Stimulated activated naive B cell treated with anti-CD40 and anti-IgM and Interleukin-4, amounts not matched to agents 10 μg/mL and 1 μg/mL and 100 μg/mL, for 72 hours (primary cell): ENCODE results near the gene EGFR.

Source experiments
- ATAC-seq, 2 donors: fragments of 150-1000 bp; cut with Tn5 transposase; replicated peaks; 2 replicates each; pipeline ENCODE4 v1.10.0; 2021; ENCODE audit warnings: moderate library complexity in 1 of 2
- DNase-seq: peaks from one replicate; pipeline ENCODE4 v3.0.0; 2021
- H3K27ac Mint-ChIP-seq: one replicate; pipeline ENCODE4 v1.8.0; 2022; ENCODE audit warnings: mild to moderate bottlenecking, mixed read lengths
- H3K27me3 Mint-ChIP-seq, 2 donors: one replicate each; pipeline ENCODE4 v1.8.0; 2022; ENCODE audit warnings: mixed read lengths in 2 of 2
- H3K36me3 Mint-ChIP-seq, 2 donors: one replicate each; pipeline ENCODE4 v1.8.0; 2022; ENCODE audit warnings: mixed read lengths in 2 of 2, mild to moderate bottlenecking in 1 of 2
- H3K4me1 Mint-ChIP-seq, 2 donors: one replicate each; pipeline ENCODE4 v1.8.0; 2022; ENCODE audit warnings: mixed read lengths in 2 of 2, mild to moderate bottlenecking in 1 of 2
- H3K4me3 Mint-ChIP-seq, 2 donors: one replicate each; pipeline ENCODE4 v1.8.0; 2022; ENCODE audit warnings: mild to moderate bottlenecking in 2 of 2, mixed read lengths in 2 of 2, moderate library complexity in 1 of 2
- H3K9me3 Mint-ChIP-seq, 2 donors: one replicate each; pipeline ENCODE4 v1.8.0; 2022; ENCODE audit warnings: mixed read lengths in 2 of 2, mild to moderate bottlenecking in 1 of 2

Gene EGFR

GRCh38 chr7:55140941-55141278 is 122.1 kb downstream of the EGFR start:
- Mint-ChIP-seq H3K27me3 (peaks cover 12 to 14% of the 10 kb centered on the region in 2 donors), H3K36me3 (peaks cover 0 to 3% of the 10 kb centered on the region in 2 donors), H3K9me3 (peaks cover 4 to 5% of the 10 kb centered on the region in 2 donors), H3K4me1 (peaks cover 1 to 5% of the 10 kb centered on the region in 2 donors), H3K27ac (no peak overlapping the region), H3K4me3 (no peak overlapping the region)
- ATAC-seq (peak; percentile 52 to 58), DNase-seq (no peak)

DNA sequence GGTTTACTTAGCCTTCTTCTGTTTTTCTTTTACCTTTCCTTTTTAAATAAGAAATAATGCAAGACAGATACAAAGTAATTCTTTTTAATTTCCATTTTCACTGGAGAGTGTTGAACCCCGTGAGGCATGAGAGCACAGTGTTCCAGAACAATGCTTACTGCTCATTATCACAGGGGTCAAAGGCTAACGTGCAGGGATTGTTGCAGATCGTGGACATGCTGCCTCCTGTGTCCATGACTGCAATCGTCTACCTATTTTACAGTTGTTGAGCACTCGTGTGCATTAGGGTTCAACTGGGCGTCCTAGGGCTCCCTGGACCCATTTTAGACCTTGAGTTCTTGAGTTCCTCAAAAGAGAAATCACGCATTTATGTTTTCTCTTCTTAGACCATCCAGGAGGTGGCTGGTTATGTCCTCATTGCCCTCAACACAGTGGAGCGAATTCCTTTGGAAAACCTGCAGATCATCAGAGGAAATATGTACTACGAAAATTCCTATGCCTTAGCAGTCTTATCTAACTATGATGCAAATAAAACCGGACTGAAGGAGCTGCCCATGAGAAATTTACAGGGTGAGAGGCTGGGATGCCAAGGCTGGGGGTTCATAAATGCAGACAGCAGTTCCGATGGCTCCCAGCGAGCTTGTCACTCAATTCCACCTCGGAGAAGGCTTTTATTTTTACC is 124.2 kb downstream of the EGFR start:
- peaks cover 1 to 5% of the 10 kb centered on the region in 2 donors for H3K4me1 Mint-ChIP-seq
- ATAC-seq (no peak), DNase-seq (no peak)
- H3K4me3 Mint-ChIP-seq, result no peak overlapping the region
- peaks cover 14 to 17% of the 10 kb centered on the region in 2 donors for H3K27me3 Mint-ChIP-seq
- no peak overlapping the region for H3K27ac Mint-ChIP-seq
- peaks cover 0 to 3% of the 10 kb centered on the region in 2 donors for H3K36me3 Mint-ChIP-seq
- peaks cover 5 to 8% of the 10 kb centered on the region in 2 donors for H3K9me3 Mint-ChIP-seq

- no peak for ATAC-seq
- Mint-ChIP-seq H3K27ac (no peak overlapping the region), H3K9me3 (peaks cover 0 to 4% of the 10 kb centered on the region in 2 donors), H3K36me3 (no peaks in the 10 kb centered on the region), H3K4me3 (no peak overlapping the region), H3K27me3 (peaks cover 12 to 14% of the 10 kb centered on the region in 2 donors), H3K4me1 (peaks cover 1 to 5% of the 10 kb centered on the region in 2 donors)
- no peak for DNase-seq
Observed at GRCh38 chr7:55144333-55145317, 125.8 kb downstream of the EGFR start.

GRCh38 chr7:55145606-55146005 is 126.8 kb downstream of the EGFR start:
- DNase-seq (no peak), ATAC-seq (no peak)
- H3K27me3 Mint-ChIP-seq, result peaks cover 12 to 14% of the 10 kb centered on the region in 2 donors
- peaks cover 1 to 4% of the 10 kb centered on the region in 2 donors for H3K4me1 Mint-ChIP-seq
- no peak overlapping the region for H3K4me3 Mint-ChIP-seq
- H3K27ac Mint-ChIP-seq, result no peak overlapping the region
- H3K36me3 Mint-ChIP-seq, result no peaks in the 10 kb centered on the region
- H3K9me3 Mint-ChIP-seq, result peaks cover 0 to 4% of the 10 kb centered on the region in 2 donors

DNA sequence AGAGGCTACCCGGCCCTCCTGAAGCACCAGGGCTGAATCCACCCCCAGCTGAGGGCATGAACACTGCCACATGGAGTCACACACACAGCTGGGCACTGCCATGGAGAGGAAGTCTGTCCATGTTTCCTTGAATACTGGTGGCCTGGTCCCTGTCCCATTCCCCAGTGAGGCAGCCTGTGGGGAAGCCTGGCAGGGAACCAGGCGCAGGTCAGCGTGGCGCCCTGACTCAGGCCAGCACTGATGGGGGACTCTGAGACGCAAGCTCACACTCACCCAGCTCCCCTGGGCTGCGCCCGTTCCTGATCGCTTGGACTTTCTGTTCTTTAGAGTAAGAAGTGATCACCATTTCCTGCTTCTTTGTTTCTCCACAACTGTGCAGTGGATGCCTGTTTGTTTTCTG is 128.3 kb downstream of the EGFR start:
- DNase-seq (no peak), ATAC-seq (no peak)
- Mint-ChIP-seq H3K4me3 (no peak overlapping the region), H3K27me3 (peaks cover 12 to 14% of the 10 kb centered on the region in 2 donors), H3K27ac (no peak overlapping the region), H3K36me3 (no peaks in the 10 kb centered on the region), H3K9me3 (peaks cover 0 to 4% of the 10 kb centered on the region in 2 donors), H3K4me1 (no peaks in the 10 kb centered on the region)

DNA sequence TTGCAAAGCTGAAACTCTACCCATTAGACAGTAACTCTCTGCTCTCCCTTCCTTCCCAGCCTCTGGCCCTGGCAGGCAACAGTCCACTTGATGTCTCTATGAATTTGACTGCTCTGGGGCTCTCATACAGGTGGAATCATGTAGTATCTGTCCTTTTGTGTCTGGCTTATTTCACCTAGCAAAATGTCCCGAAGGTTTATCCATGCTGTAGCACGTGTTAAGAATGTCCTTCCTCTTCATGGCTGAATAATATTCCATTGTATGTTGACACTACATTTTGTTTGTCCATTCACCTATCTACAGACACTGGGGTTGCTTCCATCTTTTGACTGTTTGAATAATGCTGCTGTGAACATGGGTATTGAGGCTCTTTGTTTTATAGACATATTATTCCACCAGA is 128.9 kb downstream of the EGFR start:
- Mint-ChIP-seq H3K27ac (no peak overlapping the region), H3K4me1 (no peaks in the 10 kb centered on the region), H3K36me3 (no peaks in the 10 kb centered on the region), H3K9me3 (peaks cover 0 to 4% of the 10 kb centered on the region in 2 donors), H3K4me3 (no peak overlapping the region), H3K27me3 (peaks cover 12 to 14% of the 10 kb centered on the region in 2 donors)
- no peak for ATAC-seq
- no peak for DNase-seq

DNA sequence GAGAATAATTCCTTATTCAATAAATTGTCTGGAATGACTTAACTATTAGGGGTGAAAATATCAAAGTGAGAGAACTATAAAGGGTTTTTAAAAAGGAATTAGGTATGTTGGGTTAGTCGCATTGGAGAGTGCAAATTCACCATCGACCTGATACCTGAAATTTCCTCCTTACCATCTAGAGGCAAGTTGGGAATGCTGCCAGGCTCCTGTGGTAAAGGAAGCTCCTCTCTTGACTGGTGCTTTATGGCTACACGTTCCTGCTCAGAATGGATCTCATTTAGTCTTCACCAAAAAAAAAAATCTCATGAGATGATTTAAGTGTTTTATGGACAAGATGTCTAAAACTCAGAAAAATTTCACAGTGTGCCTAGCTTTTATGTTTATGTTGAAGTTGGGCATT is 129.8 kb downstream of the EGFR start:
- Mint-ChIP-seq H3K36me3 (no peaks in the 10 kb centered on the region), H3K4me3 (no peak overlapping the region)
- no peak for ATAC-seq

GRCh38 chr7:55149001-55149400 is 130.2 kb downstream of the EGFR start:
- H3K27ac Mint-ChIP-seq, result no peak overlapping the region

More for the DNA sequence above, 129.8 kb downstream of the EGFR start:
- peaks cover 0 to 4% of the 10 kb centered on the region in 2 donors for H3K9me3 Mint-ChIP-seq
- H3K4me1 Mint-ChIP-seq, result no peaks in the 10 kb centered on the region
- DNase-seq, result no peak
- no peak overlapping the region for H3K27ac Mint-ChIP-seq
- peaks cover 6 to 12% of the 10 kb centered on the region in 2 donors for H3K27me3 Mint-ChIP-seq

GRCh38 chr7:55150166-55150565 is 131.3 kb downstream of the EGFR start:
- Mint-ChIP-seq H3K4me1 (no peaks in the 10 kb centered on the region), H3K9me3 (peaks cover 0 to 4% of the 10 kb centered on the region in 2 donors), H3K27ac (no peak overlapping the region), H3K36me3 (no peaks in the 10 kb centered on the region), H3K27me3 (peaks cover 1 to 5% of the 10 kb centered on the region in 2 donors), H3K4me3 (no peak overlapping the region)
- ATAC-seq (no peak), DNase-seq (no peak)

More at GRCh38 chr7:55149001-55149400, 130.2 kb downstream of the EGFR start:
- Mint-ChIP-seq H3K27me3 (peaks cover 5 to 8% of the 10 kb centered on the region in 2 donors), H3K4me1 (no peaks in the 10 kb centered on the region), H3K9me3 (peaks cover 0 to 4% of the 10 kb centered on the region in 2 donors), H3K4me3 (no peak overlapping the region), H3K36me3 (no peaks in the 10 kb centered on the region)
- ATAC-seq (no peak), DNase-seq (no peak)

GRCh38 chr7:55150709-55151451 is 132.1 kb downstream of the EGFR start:
- DNase-seq (no peak), ATAC-seq (no peak)
- no peaks in the 10 kb centered on the region for H3K4me1 Mint-ChIP-seq
- H3K9me3 Mint-ChIP-seq, result peaks cover 0 to 4% of the 10 kb centered on the region in 2 donors
- no peaks in the 10 kb centered on the region for H3K36me3 Mint-ChIP-seq
- peaks cover 0 to 5% of the 10 kb centered on the region in 2 donors for H3K27me3 Mint-ChIP-seq
- no peak overlapping the region for H3K4me3 Mint-ChIP-seq
- H3K27ac Mint-ChIP-seq, result no peak overlapping the region

DNA sequence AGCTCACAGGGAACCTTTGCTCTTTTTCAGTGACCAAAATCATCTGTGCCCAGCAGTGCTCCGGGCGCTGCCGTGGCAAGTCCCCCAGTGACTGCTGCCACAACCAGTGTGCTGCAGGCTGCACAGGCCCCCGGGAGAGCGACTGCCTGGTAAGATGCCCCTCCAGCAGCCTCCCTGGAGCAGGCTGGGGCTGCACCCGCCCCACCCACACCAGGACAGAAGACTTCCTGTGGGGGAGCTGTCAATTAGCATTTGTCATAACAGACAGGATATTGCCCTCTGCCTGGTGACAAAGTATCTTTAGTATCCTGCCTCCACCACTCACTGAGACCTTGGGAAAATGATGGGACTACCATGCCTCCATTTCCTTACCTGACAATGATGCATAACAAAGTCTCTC is 133.7 kb downstream of the EGFR start:
- DNase-seq, result no peak
- Mint-ChIP-seq H3K4me1 (no peaks in the 10 kb centered on the region), H3K9me3 (peaks cover 0 to 4% of the 10 kb centered on the region in 2 donors), H3K36me3 (no peaks in the 10 kb centered on the region), H3K27ac (no peak overlapping the region), H3K27me3 (peaks cover 0 to 10% of the 10 kb centered on the region in 2 donors), H3K4me3 (no peak overlapping the region)
- ATAC-seq, result no peak

DNA sequence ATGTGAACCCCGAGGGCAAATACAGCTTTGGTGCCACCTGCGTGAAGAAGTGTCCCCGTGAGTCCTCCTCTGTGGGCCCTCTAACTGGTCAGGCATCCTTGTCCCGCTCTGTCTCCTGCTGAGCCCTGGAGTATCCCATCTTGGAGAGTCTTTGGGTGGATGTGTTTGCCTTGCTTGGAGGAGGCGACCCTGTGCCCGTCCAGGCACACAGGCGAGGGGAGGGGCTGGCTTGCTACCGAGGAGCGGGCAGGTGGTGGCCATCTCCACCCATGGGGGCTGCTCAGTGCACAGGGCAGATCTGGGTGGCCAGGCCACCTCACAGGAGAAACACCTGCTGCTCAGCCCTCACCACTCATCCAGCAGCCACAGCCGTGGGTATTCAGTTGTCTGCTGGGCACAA is 135.3 kb downstream of the EGFR start:
- no peaks in the 10 kb centered on the region for H3K4me1 Mint-ChIP-seq

DNA sequence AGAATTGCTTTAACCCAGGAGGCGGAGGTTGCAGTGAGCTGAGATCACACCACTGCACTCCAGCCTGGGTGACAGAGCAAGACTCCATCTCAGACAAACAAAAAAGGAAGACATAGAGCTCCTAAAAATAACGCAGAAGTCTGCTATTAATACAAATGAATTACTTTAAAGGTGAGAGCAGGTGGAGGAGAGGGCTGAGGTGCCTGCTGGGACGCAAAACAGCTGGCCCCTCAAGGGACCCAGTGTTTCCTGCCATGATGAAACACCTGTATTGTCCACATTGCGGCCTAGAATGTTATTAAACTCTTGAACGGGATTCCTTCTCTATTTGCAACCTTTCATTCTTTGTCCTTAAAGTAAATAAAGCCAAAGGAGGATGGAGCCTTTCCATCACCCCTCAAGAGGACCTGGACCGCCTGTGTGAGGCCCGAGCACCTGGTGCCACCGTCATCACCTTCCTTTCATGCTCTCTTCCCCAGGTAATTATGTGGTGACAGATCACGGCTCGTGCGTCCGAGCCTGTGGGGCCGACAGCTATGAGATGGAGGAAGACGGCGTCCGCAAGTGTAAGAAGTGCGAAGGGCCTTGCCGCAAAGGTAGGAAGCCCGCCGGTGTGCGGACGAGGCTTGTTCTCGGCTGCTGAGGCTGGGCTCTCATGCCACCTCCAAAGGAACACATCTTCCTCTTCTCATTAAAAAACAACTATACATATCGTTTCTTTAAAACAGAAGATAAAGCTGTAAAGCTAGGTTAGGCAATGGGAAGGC is 136.7 kb downstream of the EGFR start:
- no peak for DNase-seq
- Mint-ChIP-seq H3K4me3 (no peak overlapping the region), H3K4me1 (no peaks in the 10 kb centered on the region), H3K27ac (no peak overlapping the region), H3K36me3 (no peaks in the 10 kb centered on the region), H3K9me3 (no peaks in the 10 kb centered on the region), H3K27me3 (peaks cover 0 to 11% of the 10 kb centered on the region in 2 donors)
- no peak for ATAC-seq

More for the DNA sequence above, 135.3 kb downstream of the EGFR start:
- Mint-ChIP-seq H3K4me3 (no peak overlapping the region), H3K27ac (no peak overlapping the region), H3K9me3 (no peaks in the 10 kb centered on the region), H3K36me3 (no peaks in the 10 kb centered on the region), H3K27me3 (peaks cover 0 to 11% of the 10 kb centered on the region in 2 donors)
- DNase-seq (no peak), ATAC-seq (no peak)
